ENCODE results near the gene MBNL1. TPM values are rescaled to one million over a fixed set of nuclear protein-coding genes. Genes with fewer than 3 reads are reported as not detected.

Gene MBNL1
- total RNA-seq, 1 experiment from 2014 or later: 200 TPM

DNA sequence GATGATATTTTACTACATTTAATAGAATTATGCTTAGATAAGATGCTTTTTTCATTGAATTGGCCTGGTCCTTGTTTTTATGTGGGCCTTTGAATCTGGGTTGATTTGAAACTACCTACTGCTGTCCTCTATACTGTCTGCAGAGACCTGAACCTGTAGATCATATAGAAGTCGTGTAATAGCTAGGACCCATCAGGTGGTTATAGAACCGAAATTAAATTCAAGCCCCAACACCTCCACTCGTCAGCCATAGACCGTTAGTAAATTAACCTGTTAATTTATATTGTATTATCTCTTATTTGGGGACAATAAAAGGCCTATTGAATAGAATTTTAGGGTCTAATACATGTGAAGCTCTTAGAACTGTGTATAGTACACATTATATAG lies 108.4 kb downstream of the MBNL1 start:
- Histone ChIP-seq H3K9me2 (ENCODE audit: insufficient read depth) (no peaks in the 10 kb centered on the region), H3K9me3 (ENCODE audit: control insufficient read depth in 1 of 2, insufficient read depth in 1 of 2, low read depth in 1 of 2, low read length in 2 of 2) (no peaks in the 10 kb centered on the region), H3K79me2 (ENCODE audit: insufficient read depth, low read length) (peaks cover 98% of the 10 kb centered on the region), H3K27ac (ENCODE audit: low read depth, low read length) (no peak overlapping the region), H4K20me1 (ENCODE audit: insufficient read depth) (peaks cover 11% of the 10 kb centered on the region), H3K4me1 (ENCODE audit: control insufficient read depth in 1 of 2, insufficient read depth in 2 of 2, low read length in 2 of 2) (peaks cover 5 to 6% of the 10 kb centered on the region in 2 experiments; a peak in 2 of 4 replicates), H3K36me3 (ENCODE audit: control insufficient read depth in 1 of 2, insufficient read depth in 2 of 2, low read length in 2 of 2) (no peaks in the 10 kb centered on the region), H2AFZ (ENCODE audit: low read depth, low read length, poor library complexity, severe bottlenecking) (no peak overlapping the region), H3K27me3 (ENCODE audit: insufficient read depth, low read length) (no peaks in the 10 kb centered on the region), H3K4me2 (ENCODE audit: low read length) (no peak overlapping the region), H3K4me3 (replicated peaks in 1 of 2; ENCODE audit: low read depth in 1 of 2, low read length in 2 of 2) (no peak overlapping the region), H3K9ac (ENCODE audit: low read length) (no peak overlapping the region)
- ChIA-PET CTCF (no interaction called here), RAD21 (ENCODE audit: low non-redundant PET in 1 of 2, low total read pairs in 2 of 2, uncharacterized antibody in 2 of 2, unreplicated experiment in 2 of 2) (no interaction called here), POLR2A (no interaction called here)
- BruUV-seq (replicated peaks): no TSS peak
- no peak for TF ChIP-seq POLR2A (IDR thresholded peaks at IDR 0.05; ENCODE audit: borderline replicate concordance, extremely low read depth, insufficient read depth, insufficient read length)
- TF ChIP-seq POLR2AphosphoS5 (IDR thresholded peaks at IDR 0.05; ENCODE audit: low read depth, low read length): no peak
- no peak for TF ChIP-seq CEBPB (IDR thresholded peaks at IDR 0.05; ENCODE audit: low read depth)
- TF ChIP-seq, protein P1, sequence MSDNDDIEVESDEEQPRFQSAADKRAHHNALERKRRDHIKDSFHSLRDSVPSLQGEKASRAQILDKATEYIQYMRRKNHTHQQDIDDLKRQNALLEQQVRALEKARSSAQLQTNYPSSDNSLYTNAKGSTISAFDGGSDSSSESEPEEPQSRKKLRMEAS (IDR thresholded peaks at IDR 0.05): no peak
- TF ChIP-seq RAD21 (IDR thresholded peaks at IDR 0.05; ENCODE audit: low read depth): no peak
- no peak for TF ChIP-seq CBX3 (IDR thresholded peaks at IDR 0.05; ENCODE audit: low read depth)
- TF ChIP-seq, protein P2, sequence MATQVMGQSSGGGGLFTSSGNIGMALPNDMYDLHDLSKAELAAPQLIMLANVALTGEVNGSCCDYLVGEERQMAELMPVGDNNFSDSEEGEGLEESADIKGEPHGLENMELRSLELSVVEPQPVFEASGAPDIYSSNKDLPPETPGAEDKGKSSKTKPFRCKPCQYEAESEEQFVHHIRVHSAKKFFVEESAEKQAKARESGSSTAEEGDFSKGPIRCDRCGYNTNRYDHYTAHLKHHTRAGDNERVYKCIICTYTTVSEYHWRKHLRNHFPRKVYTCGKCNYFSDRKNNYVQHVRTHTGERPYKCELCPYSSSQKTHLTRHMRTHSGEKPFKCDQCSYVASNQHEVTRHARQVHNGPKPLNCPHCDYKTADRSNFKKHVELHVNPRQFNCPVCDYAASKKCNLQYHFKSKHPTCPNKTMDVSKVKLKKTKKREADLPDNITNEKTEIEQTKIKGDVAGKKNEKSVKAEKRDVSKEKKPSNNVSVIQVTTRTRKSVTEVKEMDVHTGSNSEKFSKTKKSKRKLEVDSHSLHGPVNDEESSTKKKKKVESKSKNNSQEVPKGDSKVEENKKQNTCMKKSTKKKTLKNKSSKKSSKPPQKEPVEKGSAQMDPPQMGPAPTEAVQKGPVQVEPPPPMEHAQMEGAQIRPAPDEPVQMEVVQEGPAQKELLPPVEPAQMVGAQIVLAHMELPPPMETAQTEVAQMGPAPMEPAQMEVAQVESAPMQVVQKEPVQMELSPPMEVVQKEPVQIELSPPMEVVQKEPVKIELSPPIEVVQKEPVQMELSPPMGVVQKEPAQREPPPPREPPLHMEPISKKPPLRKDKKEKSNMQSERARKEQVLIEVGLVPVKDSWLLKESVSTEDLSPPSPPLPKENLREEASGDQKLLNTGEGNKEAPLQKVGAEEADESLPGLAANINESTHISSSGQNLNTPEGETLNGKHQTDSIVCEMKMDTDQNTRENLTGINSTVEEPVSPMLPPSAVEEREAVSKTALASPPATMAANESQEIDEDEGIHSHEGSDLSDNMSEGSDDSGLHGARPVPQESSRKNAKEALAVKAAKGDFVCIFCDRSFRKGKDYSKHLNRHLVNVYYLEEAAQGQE (IDR thresholded peaks at IDR 0.05; ENCODE audit: low read depth): no peak
- no peak for TF ChIP-seq FOSL1 (IDR thresholded peaks at IDR 0.05; ENCODE audit: low read depth)
- TF ChIP-seq JUND (IDR thresholded peaks at IDR 0.05): no peak
- TF ChIP-seq ZNF274 (IDR thresholded peaks at IDR 0.05; ENCODE audit: low read depth, low read length): no peak
- TF ChIP-seq SRF (IDR thresholded peaks at IDR 0.05; ENCODE audit: low read depth): no peak
- TF ChIP-seq EZH2 (IDR thresholded peaks at IDR 0.05): no peak
- TF ChIP-seq SP1 (IDR thresholded peaks at IDR 0.05; ENCODE audit: low read depth): no peak
- TF ChIP-seq ELF1 (IDR thresholded peaks at IDR 0.05; ENCODE audit: borderline replicate concordance, low read depth): no peak
- TF ChIP-seq YY1 (IDR thresholded peaks at IDR 0.05; ENCODE audit: extremely low read depth, insufficient replicate concordance, low read depth, low read length): no peak
- no peak for TF ChIP-seq TCF7L2 (IDR thresholded peaks at IDR 0.05; ENCODE audit: borderline replicate concordance, extremely low read depth, insufficient read depth, insufficient read length)
- ATAC-seq (no peak), DNase-seq (ENCODE audit: low read depth, low spot score) (no peak)
- intact Hi-C loops (cut with micrococcal nuclease): no loop called here
